Measurements from ENCODE around the gene SMTNL2.

Gene SMTNL2

GRCh38 chr17:4545217-4545951 lies 38.9 kb upstream of the SMTNL2 start:
- DNase-seq: no peak

DNA sequence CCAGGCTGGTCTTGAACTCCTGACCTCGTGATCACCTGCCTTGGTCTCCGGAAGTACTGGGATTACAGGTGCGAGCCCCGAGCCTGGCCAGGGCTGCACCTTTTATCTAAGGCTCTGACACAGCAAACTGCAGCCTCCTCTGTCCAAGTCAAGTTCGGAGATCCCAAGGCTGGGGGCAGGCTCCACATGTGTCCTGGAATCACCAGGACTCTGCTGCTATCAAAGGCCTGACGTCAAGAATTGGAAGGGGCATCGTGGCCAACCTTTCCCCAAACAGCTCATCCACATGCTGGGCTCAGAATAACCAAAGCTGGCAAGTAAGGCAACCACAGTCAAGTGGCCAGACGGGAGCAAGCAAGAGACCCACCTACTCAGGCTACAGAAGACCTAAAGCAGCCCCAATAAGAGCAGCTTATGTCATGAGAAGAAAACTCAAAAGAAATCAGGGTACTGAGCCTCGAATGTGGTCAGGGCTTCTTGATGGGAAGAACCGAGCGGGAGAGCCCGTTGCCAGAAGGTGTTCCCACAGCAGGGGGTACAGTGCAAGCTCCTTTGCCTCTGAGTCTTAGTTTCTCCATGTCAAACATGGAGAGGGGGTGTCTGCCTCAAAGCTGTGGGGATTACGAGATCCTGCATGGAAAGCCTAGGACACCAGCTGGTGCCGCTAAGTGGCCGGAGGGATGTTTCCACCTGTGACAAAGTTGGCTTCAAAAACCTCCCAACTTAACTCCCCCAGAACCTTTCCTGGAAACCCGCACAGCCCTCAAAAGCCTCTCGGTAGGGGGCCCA lies 37.0 kb upstream of the SMTNL2 start:
- DNase-seq: no peak

- no peak for DNase-seq
These were observed 36.3 kb upstream of the SMTNL2 start for GRCh38 chr17:4548061-4548461.

DNA sequence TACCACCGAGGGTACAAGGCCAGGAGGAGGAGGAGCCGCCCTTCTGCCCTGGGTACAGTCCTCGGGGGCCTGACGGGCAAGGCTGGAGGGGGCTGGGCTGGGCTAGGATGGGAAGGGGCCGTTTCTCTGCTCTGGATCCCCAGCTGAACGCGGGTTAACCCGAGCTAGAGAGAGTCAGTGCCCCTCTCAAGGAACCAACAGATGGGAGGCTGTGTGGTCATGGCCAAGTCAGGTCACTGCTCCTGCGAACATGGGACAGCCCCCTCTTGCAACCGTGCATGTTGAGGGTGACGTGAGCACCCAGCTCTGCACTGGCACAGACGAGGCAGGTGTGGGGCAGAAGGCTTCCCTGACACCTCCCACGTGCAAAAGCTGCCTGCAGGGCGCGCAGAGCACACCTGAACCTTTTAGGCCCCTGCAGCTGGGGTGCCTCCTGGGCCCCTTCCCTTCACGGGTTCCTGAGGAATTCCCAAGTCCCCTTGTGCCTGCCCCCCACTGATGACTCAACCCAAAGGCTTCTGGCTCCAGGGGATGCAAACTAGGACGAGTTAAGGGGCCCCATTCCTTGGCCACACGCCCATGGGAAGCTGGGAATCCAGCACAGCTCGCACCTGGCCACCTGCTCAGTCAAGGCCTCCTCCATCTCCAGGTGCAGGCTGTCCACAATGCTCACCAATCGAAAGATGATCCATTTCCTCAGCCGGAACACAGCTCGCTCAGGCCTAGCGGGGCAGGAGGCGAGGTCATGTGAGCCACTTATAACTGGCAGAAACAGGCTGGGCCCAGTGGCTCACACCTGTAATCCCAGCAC lies 35.4 kb upstream of the SMTNL2 start:
- no peak for DNase-seq

GRCh38 chr17:4549781-4550533 lies 34.4 kb upstream of the SMTNL2 start:
- DNase-seq: no peak

GRCh38 chr17:4550534-4551039 lies 33.7 kb upstream of the SMTNL2 start:
- no peak for DNase-seq

- DNase-seq: peak in 1 of 2 experiments; percentile 20
These were observed 33.2 kb upstream of the SMTNL2 start for GRCh38 chr17:4551141-4551540.

- DNase-seq: no peak
These were observed 32.4 kb upstream of the SMTNL2 start for GRCh38 chr17:4551796-4552525.

DNA sequence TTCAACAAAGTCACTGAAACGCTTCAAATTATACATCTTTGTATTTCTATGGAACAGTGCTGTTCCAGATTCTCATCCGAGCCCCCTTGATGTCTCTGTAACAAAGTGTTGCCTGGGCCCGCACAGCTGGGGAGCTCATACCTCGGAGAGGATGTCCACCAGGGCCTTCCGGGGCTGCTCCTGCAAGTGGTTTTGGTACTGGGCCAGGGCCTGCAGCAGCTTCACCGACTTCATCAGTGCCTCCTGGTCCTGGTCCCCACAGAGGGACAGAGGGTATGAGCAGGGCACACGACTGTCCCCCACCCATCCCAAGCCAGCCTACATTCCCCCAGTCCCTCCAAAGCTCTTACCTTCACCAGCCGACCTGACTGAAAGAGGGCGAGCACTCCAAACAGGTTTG lies 30.7 kb upstream of the SMTNL2 start:
- DNase-seq: no peak

DNA sequence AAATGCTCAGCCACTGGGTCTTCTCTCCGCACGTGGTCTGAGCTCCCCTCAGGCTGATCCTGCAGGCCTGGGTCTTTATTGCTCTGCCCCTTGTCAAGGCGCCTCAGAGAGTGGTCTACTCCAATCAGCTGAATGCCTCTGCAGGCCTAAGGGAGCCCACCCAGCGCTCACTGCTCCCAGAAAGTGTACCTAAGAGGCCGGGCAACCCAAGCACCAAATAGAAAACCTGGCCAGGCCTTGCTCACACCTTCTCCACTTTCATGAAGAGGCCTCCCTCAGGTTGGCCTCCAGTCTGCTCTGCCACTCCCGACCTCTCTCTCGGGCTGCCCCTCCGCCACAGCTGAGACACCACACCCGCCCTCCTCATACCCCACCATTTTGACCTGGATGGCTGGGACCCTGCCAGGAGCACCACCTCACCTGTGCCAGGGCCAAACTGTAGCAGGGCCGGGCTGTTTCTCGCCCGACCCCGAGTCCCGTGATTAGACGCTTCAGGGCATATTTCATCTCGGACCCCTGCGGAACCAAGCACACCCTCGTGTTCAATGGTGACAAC lies 29.8 kb upstream of the SMTNL2 start:
- DNase-seq: no peak

- DNase-seq: peak; percentile 82 to 95
These were observed 29.1 kb upstream of the SMTNL2 start, which contains the start of gene MYBBP1A for GRCh38 chr17:4554997-4555799. Gene MYBBP1A, minus strand, starts transcription at chr17:4555384. Its CDS starts 60 bp downstream, at chr17:4555324.

- peak in 1 of 2 experiments; percentile 22 for DNase-seq
These were observed 28.2 kb upstream of the SMTNL2 start for GRCh38 chr17:4555873-4556759.

DNA sequence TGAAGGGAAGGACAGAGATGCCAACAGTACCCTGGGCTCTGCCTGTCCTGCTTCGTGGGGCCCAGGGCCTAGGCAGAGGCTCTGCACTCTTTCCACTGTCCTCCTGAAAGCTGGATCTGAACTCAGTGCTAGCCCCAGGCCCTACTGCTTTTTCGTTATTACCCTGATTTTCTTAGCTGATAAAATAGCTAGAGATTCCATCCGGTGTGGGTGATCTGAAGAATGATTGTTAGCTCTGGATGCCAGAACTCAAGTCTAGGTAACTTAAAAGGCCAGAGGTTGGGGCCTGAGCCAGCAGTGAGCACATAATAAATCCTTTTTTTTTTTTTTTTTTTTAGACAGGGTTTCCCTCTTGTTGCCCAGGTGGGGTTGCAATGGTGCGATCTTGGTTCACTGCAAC lies 27.3 kb upstream of the SMTNL2 start:
- DNase-seq: no peak

GRCh38 chr17:4557626-4558346 lies 26.5 kb upstream of the SMTNL2 start:
- no peak for DNase-seq

GRCh38 chr17:4558347-4558971 lies 25.9 kb upstream of the SMTNL2 start:
- no peak for DNase-seq

DNA sequence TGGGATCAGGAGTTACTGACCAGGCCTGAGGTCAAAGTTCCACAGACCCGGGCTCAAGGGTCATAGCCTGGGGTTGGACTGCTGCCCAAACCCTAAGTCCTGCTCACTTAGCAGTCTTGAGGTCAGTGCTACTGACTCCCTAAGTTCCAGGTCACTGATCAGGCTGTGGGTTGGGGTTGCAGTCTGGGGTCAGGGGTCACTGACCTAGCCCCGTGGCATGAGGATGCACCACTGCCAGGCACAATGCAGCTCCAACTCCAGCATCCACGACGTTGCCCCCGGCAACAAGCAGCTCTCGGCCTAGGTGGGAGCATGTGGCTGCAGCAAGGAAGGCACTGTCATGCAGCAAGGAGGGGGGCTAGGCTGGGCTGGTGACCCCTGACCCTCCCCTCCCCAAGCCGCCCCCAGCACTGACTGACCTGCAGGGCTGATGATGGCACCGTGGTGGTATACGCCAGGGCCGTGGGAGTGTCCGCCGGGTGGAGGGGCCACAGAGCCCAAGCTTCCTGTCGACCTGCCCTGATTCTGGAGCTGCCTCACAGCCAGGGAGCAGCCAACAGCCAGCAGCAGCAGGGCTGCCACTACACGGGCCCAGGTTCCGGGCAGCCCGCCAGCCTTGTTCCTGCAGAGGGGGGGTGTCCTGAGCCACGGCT lies 25.1 kb upstream of the SMTNL2 start:
- DNase-seq: no peak

GRCh38 chr17:4559966-4560365 lies 24.4 kb upstream of the SMTNL2 start:
- DNase-seq: no peak

- DNase-seq: no peak
These were observed 23.9 kb upstream of the SMTNL2 start, which contains the start of gene GGT6 for GRCh38 chr17:4560421-4560820. Gene GGT6, minus strand, starts transcription at chr17:4560577. Its CDS starts 56 bp downstream, at chr17:4560521.

All from NCI-H526 (cell line).